MM.1S (cell line): ENCODE data around the gene MAZ.
"Not testable (repeated sequence)": the region's sequence is repeated elsewhere in the genome, so short reads cannot be mapped to it uniquely, and the experiment has no call there.

Experiments
- DNase-seq: peaks from one replicate; pipeline ENCODE4 v3.0.0-alpha.2; 2015
- H2AFZ ChIP-seq: fragments of 300-600 bp; sonication (generic); 2 replicates; pipeline ENCODE4 v1.6.0; 2016; ENCODE audit warnings: antibody characterized with exemption, low read length
- H3F3A ChIP-seq: fragments of 300-600 bp; sonication (generic); 2 replicates; pipeline ENCODE4 v1.6.1; 2016; ENCODE audit warnings: mild to moderate bottlenecking, antibody characterized with exemption, low read length, moderate library complexity, mixed read lengths; ENCODE audit not compliant: insufficient read depth
- H3K27ac ChIP-seq: fragments of 300-600 bp; sonication (generic); 2 replicates; pipeline ENCODE4 v1.5.1; 2016; ENCODE audit warnings: mild to moderate bottlenecking, low read length
- H3K27me3 ChIP-seq: fragments of 300-600 bp; sonication (generic); replicated peaks from 2 replicates; pipeline ENCODE4 v1.6.0; 2016; ENCODE audit warnings: low read length; ENCODE audit not compliant: insufficient read depth
- H3K36me3 ChIP-seq: fragments of 300-600 bp; sonication (generic); replicated peaks from 2 replicates; pipeline ENCODE4 v1.6.1; 2016; ENCODE audit warnings: mild to moderate bottlenecking, low read length, mixed read lengths; ENCODE audit not compliant: insufficient read depth
- H3K4me1 ChIP-seq: fragments of 300-600 bp; sonication (generic); 2 replicates; pipeline ENCODE4 v1.6.1; 2016; ENCODE audit warnings: low read length, mixed read lengths
- H3K4me2 ChIP-seq: fragments of 300-600 bp; sonication (generic); 2 replicates; pipeline ENCODE4 v1.6.0; 2016; ENCODE audit warnings: low read depth, low read length
- H3K4me3 ChIP-seq: fragments of 300-600 bp; sonication (generic); 2 replicates; pipeline ENCODE4 v1.5.1; 2016; ENCODE audit warnings: low read length, mixed read lengths
- H3K79me2 ChIP-seq: fragments of 300-600 bp; sonication (generic); 2 replicates; pipeline ENCODE4 v1.6.1; 2016; ENCODE audit warnings: mixed run types, low read length, mixed read lengths
- H3K9ac ChIP-seq: fragments of 300-600 bp; sonication (generic); 2 replicates; pipeline ENCODE4 v1.6.1; 2016; ENCODE audit warnings: low read length, mixed read lengths
- H3K9me2 ChIP-seq: fragments of 300-600 bp; sonication (generic); replicated peaks from 2 replicates; pipeline ENCODE4 v1.6.1; 2016; ENCODE audit warnings: mild to moderate bottlenecking, low read length, mixed read lengths; ENCODE audit not compliant: insufficient read depth
- H3K9me3 ChIP-seq: fragments of 300-600 bp; sonication (generic); replicated peaks from 2 replicates; pipeline ENCODE4 v1.6.1; 2016; ENCODE audit warnings: mild to moderate bottlenecking, low read length, mixed read lengths; ENCODE audit not compliant: insufficient read depth
- H4K20me1 ChIP-seq: fragments of 300-600 bp; sonication (generic); 2 replicates; pipeline ENCODE4 v1.6.1; 2016; ENCODE audit warnings: mild to moderate bottlenecking, low read length, moderate library complexity, mixed read lengths; ENCODE audit not compliant: insufficient read depth
- EZH2 ChIP-seq: fragments of 300-600 bp; sonication (generic); optimal IDR thresholded peaks from 2 replicates; pipeline ENCODE3; 2017; ENCODE audit warnings: low read depth, mild to moderate bottlenecking, antibody characterized with exemption, low read length, mixed read lengths
- EZH2phosphoT487 ChIP-seq: fragments of 300-600 bp; sonication (generic); IDR thresholded peaks from 2 replicates; pipeline ENCODE4 v1.6.1; 2018; ENCODE audit warnings: antibody characterized with exemption, low read length
- TF ChIP-seq, protein P1 (sequence below): fragments of 300-600 bp; sonication (generic); IDR thresholded peaks from 2 replicates; pipeline ENCODE4 v1.5.1; 2016; ENCODE audit warnings: antibody characterized with exemption, low read length, mixed read lengths

MAZ gene

GRCh38 chr16:29784157-29784556, 22.2 kb upstream of the MAZ start:
- Histone ChIP-seq H3K4me1 (no peaks in the 10 kb centered on the region), H4K20me1 (no peaks in the 10 kb centered on the region), H3K4me3 (no peak overlapping the region), H3K9ac (no peak overlapping the region), H3K27ac (no peak overlapping the region), H3K36me3 (no peaks in the 10 kb centered on the region), H3K9me2 (no peaks in the 10 kb centered on the region), H3K9me3 (no peaks in the 10 kb centered on the region), H2AFZ (no peak overlapping the region), H3F3A (peaks cover 5% of the 10 kb centered on the region), H3K4me2 (no peak overlapping the region), H3K27me3 (no peaks in the 10 kb centered on the region), H3K79me2 (no peaks in the 10 kb centered on the region)
- TF ChIP-seq EZH2phosphoT487 (no peak), EZH2 (no peak)
- TF ChIP-seq, protein P1, sequence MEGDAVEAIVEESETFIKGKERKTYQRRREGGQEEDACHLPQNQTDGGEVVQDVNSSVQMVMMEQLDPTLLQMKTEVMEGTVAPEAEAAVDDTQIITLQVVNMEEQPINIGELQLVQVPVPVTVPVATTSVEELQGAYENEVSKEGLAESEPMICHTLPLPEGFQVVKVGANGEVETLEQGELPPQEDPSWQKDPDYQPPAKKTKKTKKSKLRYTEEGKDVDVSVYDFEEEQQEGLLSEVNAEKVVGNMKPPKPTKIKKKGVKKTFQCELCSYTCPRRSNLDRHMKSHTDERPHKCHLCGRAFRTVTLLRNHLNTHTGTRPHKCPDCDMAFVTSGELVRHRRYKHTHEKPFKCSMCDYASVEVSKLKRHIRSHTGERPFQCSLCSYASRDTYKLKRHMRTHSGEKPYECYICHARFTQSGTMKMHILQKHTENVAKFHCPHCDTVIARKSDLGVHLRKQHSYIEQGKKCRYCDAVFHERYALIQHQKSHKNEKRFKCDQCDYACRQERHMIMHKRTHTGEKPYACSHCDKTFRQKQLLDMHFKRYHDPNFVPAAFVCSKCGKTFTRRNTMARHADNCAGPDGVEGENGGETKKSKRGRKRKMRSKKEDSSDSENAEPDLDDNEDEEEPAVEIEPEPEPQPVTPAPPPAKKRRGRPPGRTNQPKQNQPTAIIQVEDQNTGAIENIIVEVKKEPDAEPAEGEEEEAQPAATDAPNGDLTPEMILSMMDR = no peak
- peak; percentile 26 for DNase-seq

GRCh38 chr16:29784901-29785500, 21.3 kb upstream of the MAZ start:
- TF ChIP-seq, protein P1 = peak; percentile 60
- TF ChIP-seq EZH2phosphoT487 (no peak), EZH2 (no peak)
- no peaks in the 10 kb centered on the region for H3K9me2 ChIP-seq
- H3K4me2 ChIP-seq = peak overlapping the region; percentile 24; the same call in 1 of the 2 replicates
- no peaks in the 10 kb centered on the region for H3K9me3 ChIP-seq
- H3K36me3 ChIP-seq = no peaks in the 10 kb centered on the region
- H3K27me3 ChIP-seq = no peaks in the 10 kb centered on the region
- peaks cover 5% of the 10 kb centered on the region for H3F3A ChIP-seq
- peak overlapping the region; percentile 57 for H2AFZ ChIP-seq
- no peak overlapping the region for H3K27ac ChIP-seq
- no peak overlapping the region for H3K9ac ChIP-seq
- H3K4me3 ChIP-seq = 0 out of 2 replicates have a peak overlapping the region, but pooled peaks have one; percentile 7
- DNase-seq = peak; percentile 27
- H3K79me2 ChIP-seq = 0 out of 2 replicates have a peak, but pooled peaks cover 2% of the 10 kb centered on the region
- no peaks in the 10 kb centered on the region for H4K20me1 ChIP-seq
- H3K4me1 ChIP-seq = peaks cover 4% of the 10 kb centered on the region; the same call in 1 of the 2 replicates

DNA sequence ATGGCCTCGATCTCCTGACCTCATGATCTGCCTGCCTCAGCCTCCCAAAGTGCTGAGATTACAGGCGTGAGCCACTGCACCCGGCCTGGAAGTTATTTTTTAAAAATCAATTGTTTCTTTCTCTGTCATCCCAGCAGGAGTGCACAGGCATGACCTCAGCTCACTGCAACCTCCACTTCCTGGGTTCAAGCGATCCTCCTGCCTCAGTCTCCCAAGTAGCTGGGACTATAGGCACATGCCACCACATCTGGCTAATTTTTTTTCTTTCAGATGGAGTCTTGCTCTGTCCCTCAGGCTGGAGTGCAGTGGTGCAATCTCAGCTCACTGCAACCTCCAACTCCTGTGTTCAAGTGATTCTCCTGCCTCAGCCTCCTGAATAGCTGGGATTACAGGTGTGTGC, 19.2 kb upstream of the MAZ start:
- H3K4me2 ChIP-seq, H3F3A ChIP-seq, H3K9ac ChIP-seq, H3K27ac ChIP-seq, H3K9me3 ChIP-seq, H3K9me2 ChIP-seq, DNase-seq, H3K4me3 ChIP-seq, H4K20me1 ChIP-seq, H2AFZ ChIP-seq, H3K27me3 ChIP-seq, H3K36me3 ChIP-seq: not testable (repeated sequence)
- peaks cover 19% of the 10 kb centered on the region for H3K79me2 ChIP-seq
- peaks cover 12% of the 10 kb centered on the region for H3K4me1 ChIP-seq

- peak overlapping the region; percentile 88 for H3K9ac ChIP-seq
- H4K20me1 ChIP-seq = no peaks in the 10 kb centered on the region
- H3K27me3 ChIP-seq = no peaks in the 10 kb centered on the region
- peak overlapping the region; percentile 98 for H2AFZ ChIP-seq
- peaks cover 5% of the 10 kb centered on the region for H3F3A ChIP-seq
- peak overlapping the region; percentile 98 for H3K4me2 ChIP-seq
- DNase-seq = no peak
- peak overlapping the region; percentile 74; the same call in 1 of the 2 replicates for H3K27ac ChIP-seq
- no peaks in the 10 kb centered on the region for H3K9me2 ChIP-seq
- H3K36me3 ChIP-seq = 0 out of 2 replicates have a peak, but pooled peaks cover 3% of the 10 kb centered on the region
- peaks cover 45% of the 10 kb centered on the region for H3K79me2 ChIP-seq
- TF ChIP-seq, protein P1 = no peak
- no peak for TF ChIP-seq EZH2phosphoT487
- no peak for TF ChIP-seq EZH2
- H3K4me3 ChIP-seq = peak overlapping the region; percentile 82
- H3K4me1 ChIP-seq = peaks cover 19% of the 10 kb centered on the region
- H3K9me3 ChIP-seq = no peaks in the 10 kb centered on the region
Observed at GRCh38 chr16:29789775-29790182, 16.6 kb upstream of the MAZ start.
